H1 (cell line): ENCODE data around the gene GNLY. TPM values are rescaled to one million over a fixed set of nuclear protein-coding genes. Genes with fewer than 3 reads are reported as not detected.

ENCODE experiments used
- CHD2 ChIP-seq: IDR thresholded peaks from 2 replicates; pipeline ENCODE4 v1.6.1; 2012; ENCODE audit warnings: low read length, improper control_type of control experiment
- CREB1 ChIP-seq: IDR thresholded peaks from 2 replicates; pipeline ENCODE4 v1.6.1; 2012; ENCODE audit warnings: inconsistent platforms
- E2F6 ChIP-seq: IDR thresholded peaks from 2 replicates; pipeline ENCODE4 v1.6.1; 2012; ENCODE audit warnings: inconsistent platforms
- EZH2 ChIP-seq: fragments of 200-600 bp; sonication (generic); IDR thresholded peaks from 2 replicates; pipeline ENCODE4 v1.7.1; 2012; ENCODE audit warnings: low read depth, mild to moderate bottlenecking, moderate library complexity, low read length, inconsistent platforms; ENCODE audit not compliant: severe bottlenecking
- FOSL1 ChIP-seq: IDR thresholded peaks from 2 replicates; pipeline ENCODE4 v1.6.1; 2011; ENCODE audit warnings: mild to moderate bottlenecking, low read depth, low read length, moderate library complexity; ENCODE audit not compliant: insufficient read depth
- HDAC2 ChIP-seq, 2 experiments: fragments of 300-600 bp in 1 of 2; sonication (generic) in 1 of 2; IDR thresholded peaks; 2 replicates each; pipeline ENCODE4 v1.6.1; 2011 to 2012; ENCODE audit warnings: low read depth in 2 of 2, low read length in 2 of 2, mild to moderate bottlenecking in 2 of 2, moderate library complexity in 2 of 2, borderline replicate concordance in 1 of 2, inconsistent platforms in 1 of 2
- polyA plus RNA-seq, 7 experiments: library from polyadenylated mRNA; depleted of rRNA in 3 of 7; stranded (reverse) in 5 of 7; unstranded in 2 of 7; fragments of >200 nt in 5 of 7; fragments of 200-250 nt in 2 of 7; gene quantifications; 1 replicate in 5 of 7; 2 replicates in 1 of 7; 4 replicates in 1 of 7; pipeline versions ENCODE4 v1.2.1 to v1.2.3, GENCODE V29; 2011 to 2013; ENCODE audit warnings: missing spikeins in 2 of 7, mixed read lengths in 2 of 7
- total RNA-seq: library from RNA; stranded (reverse); fragmentation: NEBNext Ultra II Directional; extraction: Animal tissue kit (Norgen Biotek cat#: 25700); gene quantifications from 2 replicates; pipeline ENCODE4 v1.2.1, GENCODE V29; 2021

Gene GNLY
- total and polyA plus RNA-seq, 2 of the 8 experiments (the other 6 are each of a cell fraction or from before 2014, with no cell fraction given): 0.03 TPM; not detected in 1

- TF ChIP-seq CREB1: no peak
- TF ChIP-seq FOSL1: no peak
- no peak for TF ChIP-seq EZH2
- no peak for TF ChIP-seq CHD2
- no peak for TF ChIP-seq E2F6
- TF ChIP-seq HDAC2 (IDR thresholded peaks at IDR 0.05; ENCODE audit: borderline replicate concordance in 1 of 2, low read depth in 2 of 2, low read length in 2 of 2): no peak
These were observed 42.1 kb upstream of the GNLY start (continued) for GRCh38 chr2:85652056-85652455.
